Ishikawa (cell line): Measurements from ENCODE around the gene GPX4.

Experiments
- CEBPB ChIP-seq: IDR thresholded peaks from 2 replicates; pipeline ENCODE4 v1.6.1; 2012
- CREB1 ChIP-seq: IDR thresholded peaks from 2 replicates; pipeline ENCODE4 v1.6.1; 2012; ENCODE audit warnings: low read depth
- EGR1 ChIP-seq: IDR thresholded peaks from 2 replicates; pipeline ENCODE4 v1.6.1; 2012
- EP300 ChIP-seq: IDR thresholded peaks from 2 replicates; pipeline ENCODE4 v1.6.1; 2012; ENCODE audit warnings: borderline replicate concordance
- FOXM1 ChIP-seq: IDR thresholded peaks from 2 replicates; pipeline ENCODE4 v1.6.1; 2012; ENCODE audit warnings: low read depth, borderline replicate concordance
- MAX ChIP-seq: IDR thresholded peaks from 2 replicates; pipeline ENCODE4 v1.6.1; 2012
- NFIC ChIP-seq: IDR thresholded peaks from 2 replicates; pipeline ENCODE4 v1.6.1; 2012
- RAD21 ChIP-seq: IDR thresholded peaks from 2 replicates; pipeline ENCODE4 v1.6.1; 2012; ENCODE audit warnings: low read depth
- REST ChIP-seq: IDR thresholded peaks from 2 replicates; pipeline ENCODE4 v1.6.1; 2012; ENCODE audit warnings: low read depth, mild to moderate bottlenecking
- TAF1 ChIP-seq: IDR thresholded peaks from 2 replicates; pipeline ENCODE4 v1.6.1; 2012; ENCODE audit warnings: low read depth, mild to moderate bottlenecking
- TCF12 ChIP-seq: IDR thresholded peaks from 2 replicates; pipeline ENCODE4 v1.6.1; 2012; ENCODE audit warnings: low read depth
- TEAD4 ChIP-seq: IDR thresholded peaks from 2 replicates; pipeline ENCODE4 v1.6.1; 2012
- USF1 ChIP-seq: IDR thresholded peaks from 2 replicates; pipeline ENCODE4 v1.6.1; 2012
- YY1 ChIP-seq: IDR thresholded peaks from 2 replicates; pipeline ENCODE4 v1.6.1; 2012; ENCODE audit warnings: low read depth
- ZBTB7A ChIP-seq: IDR thresholded peaks from 2 replicates; pipeline ENCODE4 v1.6.1; 2012; ENCODE audit warnings: low read depth

Gene GPX4

DNA sequence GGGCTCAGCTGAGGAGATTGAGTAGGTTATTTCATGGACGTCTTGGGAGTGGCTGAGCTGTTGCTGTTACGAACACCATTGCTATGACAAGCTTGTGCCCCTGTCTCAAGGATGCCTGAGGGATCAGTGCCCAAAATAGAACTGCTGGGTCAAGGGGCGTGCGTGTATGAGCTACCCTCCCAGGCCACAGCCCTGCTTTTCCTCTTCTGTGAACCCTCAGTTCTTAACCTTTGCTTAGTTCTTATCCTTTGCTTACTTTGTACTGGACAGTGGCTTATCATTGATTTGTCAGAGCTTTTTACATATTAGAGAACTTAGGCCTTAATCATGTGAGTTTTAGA is 27.8 kb upstream of the GPX4 start:
- TF ChIP-seq TCF12 (no peak), USF1 (no peak), EP300 (no peak), YY1 (no peak), ZBTB7A (no peak), NFIC (no peak), RAD21 (no peak), FOXM1 (no peak), CREB1 (no peak), EGR1 (no peak), MAX (no peak), TEAD4 (no peak), REST (no peak), TAF1 (no peak), CEBPB (no peak)

- TF ChIP-seq TCF12: 0 out of 2 replicates have a peak, but pooled peaks have one; percentile 53
- 0 out of 2 replicates have a peak, but pooled peaks have one; percentile 37 for TF ChIP-seq MAX
- TF ChIP-seq FOXM1: no peak
- TF ChIP-seq RAD21: no peak
- TF ChIP-seq EP300: peak; percentile 42; the same call in 1 of the 2 replicates
- TF ChIP-seq CREB1: no peak
These were observed 26.8 kb upstream of the GPX4 start for GRCh38 chr19:1076951-1077350.

DNA sequence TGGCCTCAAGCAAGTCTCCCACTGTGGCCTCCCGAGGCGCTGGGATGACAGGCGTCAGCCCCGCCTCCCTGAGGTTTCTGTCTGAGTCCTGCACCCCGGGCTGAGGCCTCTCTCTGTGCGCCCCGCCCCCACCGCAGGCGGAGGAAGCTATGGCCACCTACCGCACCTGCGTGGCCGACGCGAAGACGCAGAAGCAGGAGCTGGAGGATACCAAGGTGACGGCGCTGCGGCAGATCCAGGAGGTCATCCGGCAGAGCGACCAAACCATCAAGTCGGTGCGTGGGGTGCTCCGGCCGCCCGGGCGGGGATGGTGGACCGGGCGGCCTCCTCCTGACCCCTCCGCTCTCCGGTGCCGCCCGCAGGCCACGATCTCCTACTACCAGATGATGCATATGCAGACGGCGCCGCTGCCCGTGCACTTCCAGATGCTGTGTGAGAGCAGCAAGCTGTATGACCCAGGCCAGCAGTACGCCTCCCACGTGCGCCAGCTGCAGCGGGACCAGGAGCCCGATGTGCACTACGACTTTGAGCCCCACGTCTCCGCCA is 24.2 kb upstream of the GPX4 start:
- TF ChIP-seq USF1: no peak
- TF ChIP-seq TCF12: no peak
- no peak for TF ChIP-seq ZBTB7A

DNA sequence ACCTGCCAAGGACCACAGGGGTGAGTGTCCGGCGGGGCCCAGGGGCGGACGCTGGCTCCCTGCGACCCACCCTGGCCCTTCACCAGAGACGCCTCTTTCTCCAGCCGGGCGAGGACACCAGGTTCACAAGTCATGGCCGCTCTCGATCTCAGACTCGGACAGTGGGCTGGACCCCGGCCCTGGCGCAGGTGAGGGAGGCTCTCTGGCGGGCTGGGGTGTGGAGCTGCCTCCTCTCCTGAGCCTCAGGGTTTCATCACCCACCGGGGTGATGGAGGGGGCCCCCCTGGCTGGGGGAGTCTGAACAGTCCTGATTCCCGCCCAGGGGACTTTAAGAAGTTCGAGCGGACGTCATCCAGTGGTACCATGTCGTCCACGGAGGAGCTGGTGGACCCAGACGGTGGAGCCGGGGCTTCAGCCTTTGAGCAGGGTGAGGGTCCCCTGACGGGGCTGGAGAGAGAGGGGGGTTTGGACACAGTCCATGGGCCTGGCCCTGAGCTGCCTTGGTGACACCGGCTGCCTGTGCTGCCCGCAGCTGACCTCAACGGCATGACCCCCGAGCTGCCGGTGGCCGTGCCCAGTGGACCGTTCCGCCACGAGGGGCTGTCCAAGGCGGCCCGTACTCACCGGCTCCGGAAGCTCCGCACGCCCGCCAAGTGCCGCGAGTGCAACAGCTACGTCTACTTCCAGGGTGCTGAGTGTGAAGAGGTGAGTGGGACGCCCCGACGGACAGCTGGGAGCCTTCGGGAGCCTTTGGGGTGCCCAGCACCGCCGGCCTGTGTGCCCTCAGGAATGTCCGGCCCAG is 23.2 kb upstream of the GPX4 start:
- TF ChIP-seq TCF12: no peak
- TF ChIP-seq CEBPB: no peak
- TF ChIP-seq TAF1: no peak
- TF ChIP-seq USF1: no peak
- TF ChIP-seq MAX: no peak
- no peak for TF ChIP-seq TEAD4
- TF ChIP-seq FOXM1: no peak
- TF ChIP-seq YY1: no peak
- no peak for TF ChIP-seq RAD21
- no peak for TF ChIP-seq NFIC
- no peak for TF ChIP-seq CREB1
- no peak for TF ChIP-seq EP300
- no peak for TF ChIP-seq EGR1
- no peak for TF ChIP-seq REST
- no peak for TF ChIP-seq ZBTB7A
